Ishikawa (cell line): ENCODE measurements around the gene CACNA1C.

Experiments
- CEBPB ChIP-seq: IDR thresholded peaks from 2 replicates; pipeline ENCODE4 v1.6.1; 2012
- CREB1 ChIP-seq: IDR thresholded peaks from 2 replicates; pipeline ENCODE4 v1.6.1; 2012; ENCODE audit warnings: low read depth
- EGR1 ChIP-seq: IDR thresholded peaks from 2 replicates; pipeline ENCODE4 v1.6.1; 2012
- EP300 ChIP-seq: IDR thresholded peaks from 2 replicates; pipeline ENCODE4 v1.6.1; 2012; ENCODE audit warnings: borderline replicate concordance
- FOXM1 ChIP-seq: IDR thresholded peaks from 2 replicates; pipeline ENCODE4 v1.6.1; 2012; ENCODE audit warnings: low read depth, borderline replicate concordance
- NFIC ChIP-seq: IDR thresholded peaks from 2 replicates; pipeline ENCODE4 v1.6.1; 2012
- RAD21 ChIP-seq: IDR thresholded peaks from 2 replicates; pipeline ENCODE4 v1.6.1; 2012; ENCODE audit warnings: low read depth
- REST ChIP-seq: IDR thresholded peaks from 2 replicates; pipeline ENCODE4 v1.6.1; 2012; ENCODE audit warnings: low read depth, mild to moderate bottlenecking
- TAF1 ChIP-seq: IDR thresholded peaks from 2 replicates; pipeline ENCODE4 v1.6.1; 2012; ENCODE audit warnings: low read depth, mild to moderate bottlenecking
- TCF12 ChIP-seq: IDR thresholded peaks from 2 replicates; pipeline ENCODE4 v1.6.1; 2012; ENCODE audit warnings: low read depth
- TEAD4 ChIP-seq: IDR thresholded peaks from 2 replicates; pipeline ENCODE4 v1.6.1; 2012
- YY1 ChIP-seq: IDR thresholded peaks from 2 replicates; pipeline ENCODE4 v1.6.1; 2012; ENCODE audit warnings: low read depth
- ZBTB7A ChIP-seq: IDR thresholded peaks from 2 replicates; pipeline ENCODE4 v1.6.1; 2012; ENCODE audit warnings: low read depth
- TF ChIP-seq, protein P1 (sequence below): IDR thresholded peaks from 2 replicates; pipeline ENCODE4 v1.6.1; 2012
- TF ChIP-seq, protein P2 (sequence below): IDR thresholded peaks from 2 replicates; pipeline ENCODE4 v1.6.1; 2012

CACNA1C gene

DNA sequence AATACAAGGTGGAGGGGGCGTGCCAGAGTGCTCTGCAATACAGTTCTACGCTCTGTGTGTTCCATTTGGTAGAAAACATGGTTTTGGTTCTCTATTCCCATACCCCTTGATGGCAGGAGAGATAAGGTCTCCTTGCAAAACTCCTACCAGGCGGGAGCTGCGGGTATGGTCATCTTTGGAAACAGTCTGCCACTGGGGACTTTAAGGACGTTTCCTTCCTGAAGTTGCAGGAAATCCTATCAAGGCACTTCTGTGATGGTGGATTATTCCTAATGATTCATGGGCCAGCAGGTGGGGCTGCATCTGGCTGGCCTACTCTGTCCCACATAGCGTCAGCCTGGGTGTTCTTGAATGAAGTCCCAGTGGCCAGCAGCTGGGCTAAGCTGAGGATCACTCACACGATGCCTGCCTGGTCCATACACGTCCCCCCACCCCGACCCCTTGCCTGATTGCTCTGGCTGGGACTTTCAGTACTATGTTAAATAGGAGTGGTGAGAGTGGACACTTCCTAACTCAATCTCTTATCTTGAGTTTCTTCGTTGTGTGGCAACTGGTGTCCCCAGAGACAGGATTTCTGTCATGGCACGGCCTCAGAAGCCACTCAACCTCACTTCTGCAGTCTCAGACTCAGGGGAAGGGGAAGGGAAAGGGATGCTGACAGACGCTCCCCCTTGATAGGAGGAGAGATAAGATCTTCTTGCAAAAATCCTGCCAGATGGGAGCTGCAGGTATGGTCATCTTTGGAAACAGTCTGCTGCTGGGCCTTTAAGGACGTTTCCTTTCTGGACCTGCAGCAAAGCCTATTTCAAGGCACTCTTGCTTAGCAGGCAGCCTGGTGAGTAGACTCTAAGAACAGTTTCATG, 680.9 kb downstream of the CACNA1C start:
- no peak for TF ChIP-seq TCF12
- no peak for TF ChIP-seq ZBTB7A
- TF ChIP-seq, protein P1, sequence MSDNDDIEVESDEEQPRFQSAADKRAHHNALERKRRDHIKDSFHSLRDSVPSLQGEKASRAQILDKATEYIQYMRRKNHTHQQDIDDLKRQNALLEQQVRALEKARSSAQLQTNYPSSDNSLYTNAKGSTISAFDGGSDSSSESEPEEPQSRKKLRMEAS = no peak
- TF ChIP-seq, protein P2, sequence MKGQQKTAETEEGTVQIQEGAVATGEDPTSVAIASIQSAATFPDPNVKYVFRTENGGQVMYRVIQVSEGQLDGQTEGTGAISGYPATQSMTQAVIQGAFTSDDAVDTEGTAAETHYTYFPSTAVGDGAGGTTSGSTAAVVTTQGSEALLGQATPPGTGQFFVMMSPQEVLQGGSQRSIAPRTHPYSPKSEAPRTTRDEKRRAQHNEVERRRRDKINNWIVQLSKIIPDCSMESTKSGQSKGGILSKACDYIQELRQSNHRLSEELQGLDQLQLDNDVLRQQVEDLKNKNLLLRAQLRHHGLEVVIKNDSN = no peak
- no peak for TF ChIP-seq YY1
- no peak for TF ChIP-seq EGR1
- no peak for TF ChIP-seq EP300
- no peak for TF ChIP-seq TAF1
- no peak for TF ChIP-seq CEBPB
- no peak for TF ChIP-seq REST
- no peak for TF ChIP-seq TEAD4
- no peak for TF ChIP-seq NFIC
- no peak for TF ChIP-seq CREB1
- TF ChIP-seq FOXM1 = no peak
- no peak for TF ChIP-seq RAD21

DNA sequence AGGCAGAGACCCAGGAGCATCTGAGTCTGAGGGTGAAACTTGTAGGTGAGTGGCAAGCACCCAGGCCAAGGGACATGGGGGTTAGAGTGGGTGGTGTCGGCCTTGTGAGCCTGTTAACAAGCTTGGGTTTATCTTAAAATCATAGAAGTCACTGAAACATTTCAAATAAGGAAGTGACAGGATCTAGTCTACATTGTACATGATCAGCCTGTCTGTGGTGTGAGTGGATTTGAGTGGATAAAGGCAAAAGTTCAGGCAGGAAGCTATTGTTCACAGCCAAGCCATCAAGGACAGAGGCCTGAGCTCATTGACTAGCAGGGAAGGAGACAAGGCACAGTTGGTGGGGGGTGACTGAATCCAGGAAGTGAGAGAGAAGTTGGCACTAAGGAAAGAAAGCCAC, 682.6 kb downstream of the CACNA1C start:
- TF ChIP-seq EP300 (no peak), TEAD4 (no peak), FOXM1 (no peak), TAF1 (no peak), YY1 (no peak), TCF12 (no peak), ZBTB7A (no peak), REST (no peak), EGR1 (no peak), CEBPB (no peak), RAD21 (no peak), NFIC (no peak), CREB1 (no peak)
- TF ChIP-seq, protein P2 = no peak
- TF ChIP-seq, protein P1 = no peak

- TF ChIP-seq CEBPB (no peak), ZBTB7A (no peak), TCF12 (no peak), REST (no peak), NFIC (no peak), TEAD4 (no peak), YY1 (no peak), EP300 (no peak), EGR1 (no peak), CREB1 (no peak), TAF1 (no peak)
- TF ChIP-seq, protein P1 = no peak
- TF ChIP-seq, protein P2 = no peak
These were observed 685.0 kb downstream of the CACNA1C start for GRCh38 chr12:2737656-2738241.
